Prostate gland (tissue), 2 donors: ENCODE data around the gene ZNF609. TPM values are rescaled to one million over a fixed set of nuclear protein-coding genes. Genes with fewer than 3 reads are reported as not detected.

Experiments
- DNase-seq: peaks from one replicate; pipeline ENCODE4 v3.0.0-alpha.2; 2019; ENCODE audit warnings: low spot score
- H3K27ac ChIP-seq, 2 donors: fragments of 200-600 bp; sonication (generic); 2 replicates each; pipeline ENCODE4 v1.5.1; 2017 to 2019
- H3K27me3 ChIP-seq: fragments of 200-600 bp; sonication (generic); replicated peaks from 2 replicates; pipeline ENCODE4 v1.5.1; 2019; ENCODE audit not compliant: insufficient read depth
- H3K36me3 ChIP-seq, 2 donors: fragments of 200-600 bp; sonication (generic); 1 replicate in 1 of 2; 2 replicates in 1 of 2; pipeline versions ENCODE4 v1.5.1 to v1.8.1; 2017 to 2019
- H3K4me1 ChIP-seq: fragments of 200-600 bp; sonication (generic); replicated peaks from 2 replicates; pipeline ENCODE4 v1.5.1; 2019
- H3K4me3 ChIP-seq, 2 donors: fragments of 200-600 bp; sonication (generic); 2 replicates each; pipeline ENCODE4 v1.5.1; 2017 to 2019
- H3K9me3 ChIP-seq: fragments of 200-600 bp; sonication (generic); 2 replicates; pipeline ENCODE4 v1.5.1; 2017
- POLR2A ChIP-seq: fragments of 450-650 bp; IDR thresholded peaks from one replicate; pipeline ENCODE4 v1.6.1; 2016; ENCODE audit warnings: antibody characterized with exemption, mild to moderate bottlenecking
- POLR2AphosphoS5 ChIP-seq: sonication (generic); formaldehyde crosslinking; IDR thresholded peaks from one replicate; pipeline ENCODE4 v1.6.1; 2017; ENCODE audit warnings: antibody characterized with exemption
- WGBS: methylation state at CpG from one replicate; pipeline ENCODE4 v1.1.5; 2018; 5-methylcytosine and 5-hydroxymethylcytosine counted together
- intact Hi-C: fragments of 100-400 bp; cut with DNase I; formaldehyde crosslinking; loops from one replicate; pipeline ENCODE4 v1.14.2; 2022
- total RNA-seq, 2 donors: library from RNA; depleted of rRNA; stranded (reverse); fragments of >200 nt; gene quantifications; one replicate each; pipeline ENCODE4 v1.1.0, GENCODE V29; 2016
- TF ChIP-seq, protein P1 (sequence below), 4 experiments: fragments of 200-600 bp in 2 of 4; fragments of 450-650 bp in 2 of 4; sonication (generic) in 2 of 4; IDR thresholded peaks; 1 replicate in 3 of 4; 2 replicates in 1 of 4; pipeline ENCODE4 v1.5.1; 2016 to 2019; ENCODE audit warnings: antibody characterized with exemption in 4 of 4, mild to moderate bottlenecking in 2 of 4, moderate library complexity in 2 of 4

Gene ZNF609
- total RNA-seq, 2 donors from 2014 or later, result 29.1 to 45.7 TPM

DNA sequence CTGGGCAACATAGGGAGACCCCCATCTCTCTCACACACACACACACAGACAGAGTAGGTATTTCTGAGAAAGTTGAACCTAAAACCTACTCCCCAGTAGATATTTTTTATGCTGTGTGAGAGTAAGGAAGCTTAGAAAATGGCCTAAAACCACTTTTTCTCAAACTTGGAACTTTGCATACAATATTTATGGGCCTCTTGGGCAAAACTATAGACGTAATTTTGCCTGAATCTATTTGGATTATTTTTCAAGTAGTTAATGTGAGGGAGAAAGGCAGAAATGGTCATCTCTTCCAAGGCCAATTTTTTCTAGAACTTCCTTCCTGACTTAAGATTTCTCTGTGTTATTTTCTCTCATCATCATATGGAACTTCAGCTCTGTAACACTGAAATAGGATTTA lies 81.7 kb downstream of the ZNF609 start:
- intact Hi-C loops, result no loop called here
- TF ChIP-seq, protein P1, sequence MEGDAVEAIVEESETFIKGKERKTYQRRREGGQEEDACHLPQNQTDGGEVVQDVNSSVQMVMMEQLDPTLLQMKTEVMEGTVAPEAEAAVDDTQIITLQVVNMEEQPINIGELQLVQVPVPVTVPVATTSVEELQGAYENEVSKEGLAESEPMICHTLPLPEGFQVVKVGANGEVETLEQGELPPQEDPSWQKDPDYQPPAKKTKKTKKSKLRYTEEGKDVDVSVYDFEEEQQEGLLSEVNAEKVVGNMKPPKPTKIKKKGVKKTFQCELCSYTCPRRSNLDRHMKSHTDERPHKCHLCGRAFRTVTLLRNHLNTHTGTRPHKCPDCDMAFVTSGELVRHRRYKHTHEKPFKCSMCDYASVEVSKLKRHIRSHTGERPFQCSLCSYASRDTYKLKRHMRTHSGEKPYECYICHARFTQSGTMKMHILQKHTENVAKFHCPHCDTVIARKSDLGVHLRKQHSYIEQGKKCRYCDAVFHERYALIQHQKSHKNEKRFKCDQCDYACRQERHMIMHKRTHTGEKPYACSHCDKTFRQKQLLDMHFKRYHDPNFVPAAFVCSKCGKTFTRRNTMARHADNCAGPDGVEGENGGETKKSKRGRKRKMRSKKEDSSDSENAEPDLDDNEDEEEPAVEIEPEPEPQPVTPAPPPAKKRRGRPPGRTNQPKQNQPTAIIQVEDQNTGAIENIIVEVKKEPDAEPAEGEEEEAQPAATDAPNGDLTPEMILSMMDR (IDR thresholded peaks at IDR 0.05), result no peak
- no peak for TF ChIP-seq POLR2AphosphoS5
- no peak for TF ChIP-seq POLR2A
- Histone ChIP-seq H3K4me1 (no peaks in the 10 kb centered on the region), H3K4me3 (no peak overlapping the region), H3K9me3 (no peaks in the 10 kb centered on the region), H3K36me3 (no peaks in the 10 kb centered on the region), H3K27me3 (no peaks in the 10 kb centered on the region), H3K27ac (no peak overlapping the region)
- no peak for DNase-seq
- 68% methylated on average over 1 of the region's 1 CpG for WGBS

DNA sequence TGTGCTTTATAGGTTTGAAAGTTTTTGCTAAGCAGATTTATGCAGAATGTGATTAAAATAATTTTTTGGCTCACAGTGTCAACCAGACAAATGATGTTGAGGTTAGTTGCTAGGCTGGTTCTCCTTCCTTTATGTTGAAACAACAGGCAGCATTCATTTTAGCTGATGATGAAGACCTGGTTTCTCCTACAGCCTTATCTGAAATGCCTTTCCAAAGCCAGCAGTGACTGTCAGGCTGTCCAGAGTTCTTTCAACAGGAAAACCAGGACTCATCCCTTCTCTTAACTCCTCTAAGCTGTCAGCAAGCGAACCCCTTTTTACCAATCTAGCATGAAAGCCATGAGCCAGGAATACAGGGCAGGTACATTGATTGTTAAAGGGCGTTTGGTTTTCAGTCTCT lies 84.1 kb downstream of the ZNF609 start:
- Histone ChIP-seq H3K4me3 (no peak overlapping the region), H3K27me3 (no peaks in the 10 kb centered on the region), H3K27ac (no peak overlapping the region), H3K9me3 (no peaks in the 10 kb centered on the region), H3K36me3 (no peaks in the 10 kb centered on the region), H3K4me1 (no peaks in the 10 kb centered on the region)
- DNase-seq, result no peak
- intact Hi-C loops, result no loop called here
- TF ChIP-seq POLR2A, result no peak
- TF ChIP-seq, protein P1 (IDR thresholded peaks at IDR 0.05), result no peak
- TF ChIP-seq POLR2AphosphoS5, result no peak
- 74% methylated on average over 2 of the region's 2 CpGs for WGBS

- intact Hi-C loops, result no loop called here
- Histone ChIP-seq H3K36me3 (no peaks in the 10 kb centered on the region), H3K27me3 (no peaks in the 10 kb centered on the region), H3K9me3 (no peaks in the 10 kb centered on the region), H3K4me1 (no peaks in the 10 kb centered on the region), H3K27ac (no peak overlapping the region), H3K4me3 (no peak overlapping the region)
- TF ChIP-seq, protein P1 (IDR thresholded peaks at IDR 0.05), result no peak
- TF ChIP-seq POLR2AphosphoS5, result no peak
- TF ChIP-seq POLR2A, result no peak
- no peak for DNase-seq
Measured at GRCh38 chr15:64547275-64547674, 86.9 kb downstream of the ZNF609 start.

DNA sequence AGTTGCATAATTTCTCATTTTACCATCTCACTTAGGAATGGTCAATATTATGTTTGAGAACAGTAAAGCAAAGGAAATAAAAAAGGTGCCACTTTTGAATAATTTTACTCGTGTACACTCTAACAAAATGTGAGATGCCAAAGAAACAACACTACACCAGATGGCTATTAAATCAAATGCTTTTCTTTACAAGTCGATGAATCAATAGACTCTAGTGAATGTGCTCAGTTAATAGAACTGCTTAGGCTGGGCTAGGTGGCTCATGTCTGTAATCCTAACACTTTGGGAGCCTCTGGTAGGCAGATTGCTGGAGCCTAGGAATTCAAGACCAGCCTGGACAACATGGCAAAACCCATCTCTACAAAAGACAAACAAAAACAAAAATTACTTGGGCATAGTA lies 87.9 kb downstream of the ZNF609 start:
- intact Hi-C loops, result no loop called here
- no peak overlapping the region for H3K27ac ChIP-seq
- whole genome bisulfite sequencing, result 43% methylated on average over 2 of the region's 2 CpGs
- no peaks in the 10 kb centered on the region for H3K9me3 ChIP-seq
- TF ChIP-seq POLR2AphosphoS5 (no peak), POLR2A (no peak)
- TF ChIP-seq, protein P1 (IDR thresholded peaks at IDR 0.05), result no peak
- no peaks in the 10 kb centered on the region for H3K4me1 ChIP-seq
- no peaks in the 10 kb centered on the region for H3K27me3 ChIP-seq
- no peak for DNase-seq
- H3K36me3 ChIP-seq, result no peaks in the 10 kb centered on the region
- no peak overlapping the region for H3K4me3 ChIP-seq

DNA sequence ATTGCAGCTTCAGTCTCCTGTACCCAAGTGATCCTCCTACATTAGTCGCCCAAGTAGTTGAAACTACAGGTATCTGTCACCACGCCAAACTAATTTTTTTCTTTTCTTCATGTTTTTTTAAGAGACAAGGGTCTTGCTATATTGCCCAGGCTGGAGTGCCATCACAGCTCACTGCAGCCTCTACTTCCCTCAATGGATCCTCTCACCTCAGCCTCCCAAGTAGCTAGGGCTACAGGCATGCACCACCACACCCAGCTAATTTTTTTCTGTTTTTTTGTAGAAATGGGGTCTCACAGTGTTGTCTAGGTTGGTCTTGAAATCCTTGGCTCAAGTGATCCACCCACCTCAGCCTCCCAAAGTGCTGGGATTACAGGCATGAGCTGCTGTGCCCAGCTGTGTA lies 89.5 kb downstream of the ZNF609 start:
- TF ChIP-seq, protein P1 (IDR thresholded peaks at IDR 0.05), result no peak
- TF ChIP-seq POLR2AphosphoS5, result no peak
- TF ChIP-seq POLR2A, result no peak
- WGBS, result 90% methylated on average over 2 of the region's 2 CpGs
- H3K27me3 ChIP-seq, result no peaks in the 10 kb centered on the region
- intact Hi-C loops, result no loop called here
- no peaks in the 10 kb centered on the region for H3K4me1 ChIP-seq
- DNase-seq, result no peak
- no peak overlapping the region for H3K27ac ChIP-seq
- no peaks in the 10 kb centered on the region for H3K9me3 ChIP-seq
- no peak overlapping the region for H3K4me3 ChIP-seq
- H3K36me3 ChIP-seq, result no peaks in the 10 kb centered on the region
